ELF-1 (cell line): ENCODE results near the gene ZCCHC7.

Experiments
- DNase-seq: peaks from one replicate; pipeline ENCODE4 v3.0.0-alpha.2; 2016; ENCODE audit warnings: low read depth, low spot score

Gene ZCCHC7

GRCh38 chr9:37209431-37210386, 89.3 kb downstream of the ZCCHC7 start:
- DNase-seq, result peak; percentile 18

GRCh38 chr9:37210737-37211523, 90.6 kb downstream of the ZCCHC7 start:
- no peak for DNase-seq

- DNase-seq, result no peak
Measured at GRCh38 chr9:37212435-37212834, 92.1 kb downstream of the ZCCHC7 start.

GRCh38 chr9:37215381-37215780, 95.0 kb downstream of the ZCCHC7 start:
- no peak for DNase-seq

GRCh38 chr9:37215830-37216229, 95.5 kb downstream of the ZCCHC7 start:
- DNase-seq, result no peak

- no peak for DNase-seq
Measured at GRCh38 chr9:37217161-37217560, 96.8 kb downstream of the ZCCHC7 start.

- DNase-seq, result no peak
Measured at GRCh38 chr9:37218800-37219425, 98.5 kb downstream of the ZCCHC7 start.

- DNase-seq, result no peak
Measured at GRCh38 chr9:37220971-37221370, 100.6 kb downstream of the ZCCHC7 start.

GRCh38 chr9:37221489-37222106, 101.2 kb downstream of the ZCCHC7 start:
- DNase-seq, result no peak

- no peak for DNase-seq
Measured at GRCh38 chr9:37229455-37229854, 109.1 kb downstream of the ZCCHC7 start.

GRCh38 chr9:37229882-37230482, 109.6 kb downstream of the ZCCHC7 start:
- no peak for DNase-seq

- DNase-seq, result no peak
Measured at GRCh38 chr9:37236822-37237221, 116.4 kb downstream of the ZCCHC7 start.

- DNase-seq, result no peak
Measured at GRCh38 chr9:37238122-37238521, 117.7 kb downstream of the ZCCHC7 start.

- no peak for DNase-seq
Measured at GRCh38 chr9:37239224-37239859, 119.0 kb downstream of the ZCCHC7 start.

GRCh38 chr9:37239921-37240320, 119.5 kb downstream of the ZCCHC7 start:
- DNase-seq, result no peak

- DNase-seq, result no peak
Measured at GRCh38 chr9:37241340-37241739, 121.0 kb downstream of the ZCCHC7 start.

GRCh38 chr9:37242089-37242488, 121.7 kb downstream of the ZCCHC7 start:
- DNase-seq, result no peak

- no peak for DNase-seq
Measured at GRCh38 chr9:37243588-37244345, 123.4 kb downstream of the ZCCHC7 start.

- DNase-seq, result no peak
Measured at GRCh38 chr9:37246826-37247225, 126.5 kb downstream of the ZCCHC7 start.

GRCh38 chr9:37248651-37249163, 128.3 kb downstream of the ZCCHC7 start:
- no peak for DNase-seq
